Endothelial cell (in vitro differentiated cells): ENCODE measurements around the gene AP2A1. TPM values are rescaled to one million over a fixed set of nuclear protein-coding genes. Genes with fewer than 3 reads are reported as not detected.

Experiments used
- DNase-seq: peaks from one replicate; pipeline ENCODE4 v3.0.0; 2021; ENCODE audit warnings: low spot score
- H3K27ac Mint-ChIP-seq: one replicate; pipeline ENCODE4 v1.8.0; 2021; ENCODE audit warnings: mixed read lengths, inconsistent platforms; ENCODE audit not compliant: unreplicated experiment
- H3K27me3 Mint-ChIP-seq: one replicate; pipeline ENCODE4 v1.8.0; 2021; ENCODE audit warnings: mild to moderate bottlenecking, moderate library complexity, mixed read lengths, inconsistent platforms; ENCODE audit not compliant: unreplicated experiment
- H3K36me3 Mint-ChIP-seq: one replicate; pipeline ENCODE4 v1.8.0; 2021; ENCODE audit warnings: mild to moderate bottlenecking, low read depth, mixed read lengths, inconsistent platforms; ENCODE audit not compliant: unreplicated experiment
- H3K4me1 Mint-ChIP-seq: one replicate; pipeline ENCODE4 v1.8.0; 2021; ENCODE audit warnings: mild to moderate bottlenecking, mixed read lengths, inconsistent platforms; ENCODE audit not compliant: unreplicated experiment
- H3K4me3 Mint-ChIP-seq: one replicate; pipeline ENCODE4 v1.8.0; 2021; ENCODE audit warnings: mild to moderate bottlenecking, mixed read lengths, inconsistent platforms; ENCODE audit not compliant: unreplicated experiment
- H3K9me3 Mint-ChIP-seq: one replicate; pipeline ENCODE4 v1.8.0; 2021; ENCODE audit warnings: mixed read lengths, inconsistent platforms; ENCODE audit not compliant: unreplicated experiment
- CTCF ChIP-seq: fragments of 200-600 bp; sonication (generic); IDR thresholded peaks from one replicate; pipeline ENCODE4 v1.5.0; 2021; ENCODE audit warnings: antibody characterized with exemption; ENCODE audit not compliant: unreplicated experiment
- microRNA-seq: library from miRNA; unstranded; fragments of <30 nt; microRNA quantifications from one replicate; pipeline ENCODE4, GENCODE V29; 2020; ENCODE audit not compliant: unreplicated experiment
- total RNA-seq: library from RNA; stranded (reverse); fragmentation: NEBNext Ultra II Directional; extraction: Animal tissue kit (Norgen Biotek cat#: 25700); gene quantifications from one replicate; pipeline ENCODE4 v1.2.1, GENCODE V29; 2021; ENCODE audit not compliant: unreplicated experiment

Gene AP2A1
- total RNA-seq, 1 donor from 2014 or later = 191 TPM

GRCh38 chr19:49855676-49856573, 89.1 kb downstream of the AP2A1 start:
- Mint-ChIP-seq H3K9me3 (no peaks in the 10 kb centered on the region), H3K4me1 (peaks cover 15% of the 10 kb centered on the region), H3K27me3 (peaks cover 29% of the 10 kb centered on the region), H3K36me3 (peaks cover 29% of the 10 kb centered on the region), H3K27ac (peak overlapping the region; percentile 70), H3K4me3 (peak overlapping the region; percentile 69)
- no peak for DNase-seq
- TF ChIP-seq CTCF = no peak

GRCh38 chr19:49856574-49857021, 89.8 kb downstream of the AP2A1 start:
- Mint-ChIP-seq H3K4me3 (no peak overlapping the region), H3K36me3 (peaks cover 29% of the 10 kb centered on the region), H3K9me3 (no peaks in the 10 kb centered on the region), H3K27me3 (peaks cover 31% of the 10 kb centered on the region), H3K27ac (peak overlapping the region; percentile 70), H3K4me1 (peaks cover 15% of the 10 kb centered on the region)
- DNase-seq = no peak
- no peak for TF ChIP-seq CTCF

Small RNA genes within 50 kb of the gene (microRNA-seq; reads per million reads assigned to microRNA genes)
- gene MIR4749 = 8.1 reads per million, percentile 56 among the genes with 10 or more reads in this experiment
- gene MIR6799 = 6.1 reads per million, percentile 52 among the genes with 10 or more reads in this experiment
- 3.2 reads per million, percentile 39 among the genes with 10 or more reads in this experiment for gene MIR6800

Other genes with a start within 250 kb of the AP2A1 start
- 19.4 TPM for gene RCN3, start 239.0 kb upstream of the AP2A1 start, total RNA-seq
- gene NOSIP, start 186.4 kb upstream of the AP2A1 start, total RNA-seq = 76.3 TPM
- 2.4 TPM for gene PRRG2, start 185.7 kb upstream of the AP2A1 start, total RNA-seq
- 38.8 TPM for gene PRR12, start 175.8 kb upstream of the AP2A1 start, total RNA-seq
- gene RRAS, start 126.9 kb upstream of the AP2A1 start, total RNA-seq = 23.9 TPM
- 90.3 TPM for gene SCAF1, start 124.8 kb upstream of the AP2A1 start, total RNA-seq
- 76.1 TPM for gene IRF3, start 101.1 kb upstream of the AP2A1 start, total RNA-seq
- 50.1 TPM for gene BCL2L12, start 101.1 kb upstream of the AP2A1 start, total RNA-seq
- gene PRMT1, start 89.7 kb upstream of the AP2A1 start, total RNA-seq = 175 TPM
- 5.3 TPM for gene ADM5, start 77.4 kb upstream of the AP2A1 start, total RNA-seq
- 94.1 TPM for gene CPT1C, start 75.9 kb upstream of the AP2A1 start, total RNA-seq
- not detected for gene TSKS, start 3.7 kb upstream of the AP2A1 start, total RNA-seq
- gene FUZ, start 46.3 kb downstream of the AP2A1 start, total RNA-seq = 15.6 TPM
- gene MED25, start 51.3 kb downstream of the AP2A1 start, total RNA-seq = 117 TPM
- gene PTOV1, start 84.2 kb downstream of the AP2A1 start, total RNA-seq = 231 TPM
- 96.0 TPM for gene PNKP, start 100.6 kb downstream of the AP2A1 start, total RNA-seq
- gene AKT1S1, start 110.4 kb downstream of the AP2A1 start, total RNA-seq = 48.2 TPM
- 36.8 TPM for gene TBC1D17, start 110.7 kb downstream of the AP2A1 start, total RNA-seq
- gene IL4I1, start 129.9 kb downstream of the AP2A1 start, total RNA-seq = 0.90 TPM
- 15.8 TPM for gene ATF5, start 162.2 kb downstream of the AP2A1 start, total RNA-seq
- 60.9 TPM for gene NUP62, start 162.5 kb downstream of the AP2A1 start, total RNA-seq
- gene SIGLEC11, start 194.2 kb downstream of the AP2A1 start, total RNA-seq = not detected